ENCODE measurements around the gene SV2C.
"Not testable (repeated sequence)": the region's sequence is repeated elsewhere in the genome, so short reads cannot be mapped to it uniquely, and the experiment has no call there.

DNA sequence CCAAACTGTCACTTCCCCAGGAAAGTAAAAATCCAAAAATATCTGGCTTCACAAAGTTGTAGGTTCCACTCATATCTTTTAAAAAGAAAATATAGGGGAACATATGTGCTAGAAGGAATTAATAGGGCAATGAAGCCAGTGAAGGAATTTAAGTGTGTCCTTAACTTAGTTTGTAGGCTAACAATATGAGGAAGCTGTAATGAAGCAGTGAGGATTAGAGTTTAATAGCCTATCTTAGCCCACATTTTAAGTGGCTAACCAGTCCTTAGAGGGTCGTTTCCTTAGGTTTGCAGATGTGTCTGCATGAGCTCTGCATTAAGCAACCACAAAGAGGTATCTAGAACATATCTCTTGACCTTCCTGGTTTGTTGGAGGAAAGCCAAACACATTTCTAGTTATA lies 218.7 kb downstream of the SV2C start:
- TF ChIP-seq, protein P1, sequence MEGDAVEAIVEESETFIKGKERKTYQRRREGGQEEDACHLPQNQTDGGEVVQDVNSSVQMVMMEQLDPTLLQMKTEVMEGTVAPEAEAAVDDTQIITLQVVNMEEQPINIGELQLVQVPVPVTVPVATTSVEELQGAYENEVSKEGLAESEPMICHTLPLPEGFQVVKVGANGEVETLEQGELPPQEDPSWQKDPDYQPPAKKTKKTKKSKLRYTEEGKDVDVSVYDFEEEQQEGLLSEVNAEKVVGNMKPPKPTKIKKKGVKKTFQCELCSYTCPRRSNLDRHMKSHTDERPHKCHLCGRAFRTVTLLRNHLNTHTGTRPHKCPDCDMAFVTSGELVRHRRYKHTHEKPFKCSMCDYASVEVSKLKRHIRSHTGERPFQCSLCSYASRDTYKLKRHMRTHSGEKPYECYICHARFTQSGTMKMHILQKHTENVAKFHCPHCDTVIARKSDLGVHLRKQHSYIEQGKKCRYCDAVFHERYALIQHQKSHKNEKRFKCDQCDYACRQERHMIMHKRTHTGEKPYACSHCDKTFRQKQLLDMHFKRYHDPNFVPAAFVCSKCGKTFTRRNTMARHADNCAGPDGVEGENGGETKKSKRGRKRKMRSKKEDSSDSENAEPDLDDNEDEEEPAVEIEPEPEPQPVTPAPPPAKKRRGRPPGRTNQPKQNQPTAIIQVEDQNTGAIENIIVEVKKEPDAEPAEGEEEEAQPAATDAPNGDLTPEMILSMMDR (IDR thresholded peaks at IDR 0.05; ENCODE audit: low read length) = not testable (repeated sequence)
- TF ChIP-seq EZH2phosphoT487 (IDR thresholded peaks at IDR 0.05; ENCODE audit: low read length) = not testable (repeated sequence)
